Stimulated activated CD8-positive, alpha-beta memory T cell treated with anti-CD3 and anti-CD28 coated beads, Interleukin-4, amount 100 ng/mL, for 1 hour (primary cell): ENCODE results near the gene MEF2C.
"Not testable (repeated sequence)": the region's sequence is repeated elsewhere in the genome, so short reads cannot be mapped to it uniquely, and the experiment has no call there.

ENCODE experiments used
- DNase-seq, 2 donors: peaks; one replicate each; pipeline ENCODE4 v3.0.0-alpha.2; 2020; ENCODE audit warnings: low read depth in 2 of 2, low spot score in 1 of 2

The MEF2C gene

DNA sequence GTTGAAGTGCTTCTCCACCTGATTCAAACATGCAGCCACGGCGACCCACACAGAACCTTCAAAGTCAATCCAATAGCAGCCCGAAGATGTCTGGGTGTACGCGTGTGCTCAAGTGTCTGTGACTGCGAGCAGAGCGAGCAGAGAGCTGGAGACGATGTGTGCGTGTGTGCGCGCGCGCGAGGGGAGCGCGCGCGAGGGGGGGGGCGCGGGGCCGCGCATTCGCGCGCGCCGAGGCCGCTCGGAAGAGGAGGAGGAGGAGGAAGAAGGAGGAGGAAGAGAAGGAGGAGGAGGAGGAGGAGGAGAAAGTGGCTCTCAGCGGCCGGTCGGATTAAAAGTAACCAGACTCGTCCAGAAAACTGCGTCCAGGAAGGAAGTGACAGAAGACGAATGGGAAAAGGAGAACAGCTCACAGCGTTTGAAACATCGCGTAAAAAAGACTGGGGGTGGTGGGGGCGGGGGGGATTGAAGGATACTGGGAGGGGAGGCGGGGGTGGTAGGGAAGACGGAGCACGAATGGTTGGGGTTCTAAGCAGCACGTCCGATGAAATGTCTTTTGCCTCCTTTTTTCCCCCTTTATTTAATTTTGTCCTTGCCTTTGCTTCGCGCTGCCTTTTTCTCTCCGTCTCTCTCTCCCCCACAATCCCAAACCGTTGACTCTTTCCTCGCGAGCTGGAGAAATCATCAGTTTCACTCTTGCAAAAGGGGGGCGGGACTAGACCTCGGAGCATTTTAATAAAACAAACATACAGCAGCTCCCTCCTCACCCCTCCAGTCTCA, at the start of gene MEF2C:
TSS of gene MEF2C (minus strand) at position 126 of the 777 bp plus-strand sequence. CDS start 59,396 bp downstream, outside the sequence.
- DNase-seq = no peak

DNA sequence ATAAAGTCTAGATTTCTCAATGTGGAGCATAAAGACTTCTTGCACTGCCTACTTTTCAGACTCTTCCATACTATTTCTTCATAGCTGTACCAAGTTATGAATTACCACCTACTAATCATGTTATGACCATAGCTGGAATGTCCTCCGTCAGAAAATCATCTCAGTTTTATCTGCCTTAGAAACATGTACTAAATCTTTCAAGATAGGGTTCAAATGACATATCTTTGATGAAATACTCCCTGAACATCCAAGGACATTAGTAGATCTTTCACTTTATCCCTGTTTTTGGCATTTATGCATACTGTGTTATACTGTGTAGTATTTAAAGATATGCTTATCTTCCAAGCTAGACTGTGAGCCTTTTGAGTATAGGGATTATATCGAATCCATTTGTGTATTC, 49.6 kb upstream of the MEF2C start:
- no peak for DNase-seq

DNA sequence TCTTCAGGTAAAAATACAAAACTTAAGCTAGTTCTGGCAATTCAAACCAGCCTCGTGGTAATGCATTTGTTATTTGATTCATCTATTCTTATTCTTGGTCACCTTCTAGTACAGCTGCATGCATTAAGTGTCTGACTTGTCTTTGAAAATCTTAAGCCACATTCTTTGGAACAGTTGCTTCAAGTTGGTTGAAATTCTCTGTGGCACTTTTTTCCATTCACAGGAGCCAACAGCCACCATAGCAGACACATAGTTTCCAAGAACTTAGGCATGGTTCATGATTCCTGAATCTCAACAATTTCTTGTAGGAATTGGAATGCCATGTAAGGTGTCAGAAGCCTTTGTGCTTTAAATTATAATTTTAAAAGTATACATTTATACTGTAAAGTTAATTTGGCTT, 47.4 kb upstream of the MEF2C start:
- DNase-seq = no peak

DNA sequence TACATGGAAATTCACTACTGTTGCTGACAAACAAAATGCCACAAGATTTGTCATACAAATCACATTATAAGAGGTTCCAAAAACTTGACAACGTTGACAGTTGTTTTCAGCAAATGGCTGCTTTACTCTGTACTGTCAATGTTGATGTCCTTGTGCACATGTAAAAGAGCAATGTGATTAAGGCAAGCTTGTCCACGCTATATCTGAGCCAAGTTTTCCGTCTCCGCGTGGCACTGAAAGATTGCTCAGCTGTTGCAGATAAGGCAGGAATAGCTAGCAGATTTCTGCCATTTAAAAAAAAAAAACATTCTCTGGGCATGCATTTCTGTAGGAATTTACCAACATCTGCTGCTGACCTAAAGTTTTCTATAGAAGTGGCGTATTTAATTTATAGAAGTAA, 46.4 kb upstream of the MEF2C start:
- no peak for DNase-seq

DNA sequence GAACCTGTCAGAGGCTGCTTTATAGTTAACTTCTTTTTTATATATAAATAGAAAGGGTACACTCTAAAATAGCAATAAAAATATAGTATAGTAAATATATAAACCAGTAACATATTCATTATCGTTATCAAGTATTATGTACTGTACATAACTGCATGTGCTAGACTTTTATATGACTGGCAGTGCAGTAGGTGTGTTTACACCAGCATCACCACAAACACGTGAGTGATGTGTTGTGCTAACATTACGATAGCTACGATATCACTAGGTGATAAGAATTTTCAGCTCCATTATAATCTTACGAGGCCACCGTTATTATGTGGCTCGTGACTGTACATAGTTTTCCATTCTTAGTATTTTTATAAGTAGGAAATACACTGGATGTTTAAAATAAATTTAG, 43.8 kb upstream of the MEF2C start:
- no peak for DNase-seq

DNA sequence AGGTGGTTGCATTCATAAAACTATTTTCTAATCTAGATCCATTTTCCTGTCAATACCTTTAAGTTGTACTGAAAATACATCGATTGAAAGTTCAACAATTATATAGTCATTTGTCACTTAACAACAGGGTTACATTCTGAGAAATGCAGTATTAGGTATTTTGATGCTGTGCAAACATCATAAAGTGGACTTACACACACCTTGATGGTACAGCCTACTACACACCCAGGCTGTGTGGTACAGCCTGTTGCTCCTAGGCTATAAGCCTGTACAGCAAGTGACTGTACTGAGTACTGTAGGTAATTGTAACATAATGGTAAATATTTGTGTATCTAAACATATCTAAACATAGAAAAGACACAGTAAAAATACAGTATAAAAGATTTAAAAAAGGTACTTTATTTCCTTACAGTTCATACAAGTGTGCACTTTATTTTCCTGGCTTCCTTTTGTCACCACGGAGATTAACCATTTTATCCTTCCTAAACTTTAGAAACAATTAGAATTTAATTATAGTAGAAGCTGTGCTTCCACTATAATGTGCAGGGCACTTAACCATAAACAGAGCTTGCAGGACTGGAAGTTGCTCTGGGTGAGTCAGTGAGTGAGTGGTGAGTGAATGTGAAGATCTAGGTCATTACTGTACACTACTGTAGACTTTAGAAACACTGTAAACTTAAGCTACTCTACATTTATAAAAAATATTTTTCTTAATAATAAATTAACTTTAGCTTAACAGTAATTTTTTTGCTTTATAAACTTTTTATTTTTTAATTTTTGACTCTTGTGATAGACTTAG, 42.9 kb upstream of the MEF2C start:
- no peak for DNase-seq

DNA sequence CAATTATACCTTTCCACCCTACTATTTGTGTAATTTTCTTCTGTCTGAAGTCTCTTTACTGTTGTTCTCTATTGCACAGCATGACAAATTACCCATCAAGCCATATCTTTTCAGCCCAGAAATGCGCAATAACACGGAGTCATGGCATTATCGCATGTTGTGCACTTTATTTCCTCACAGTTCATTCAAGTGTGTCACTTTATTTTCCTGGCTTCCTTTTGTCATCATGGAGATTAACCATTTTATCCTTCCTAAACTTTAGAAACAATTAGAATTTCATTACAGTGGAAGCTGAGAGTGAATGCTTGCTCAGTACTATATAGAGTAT, 41.3 kb upstream of the MEF2C start:
- no peak for DNase-seq

DNA sequence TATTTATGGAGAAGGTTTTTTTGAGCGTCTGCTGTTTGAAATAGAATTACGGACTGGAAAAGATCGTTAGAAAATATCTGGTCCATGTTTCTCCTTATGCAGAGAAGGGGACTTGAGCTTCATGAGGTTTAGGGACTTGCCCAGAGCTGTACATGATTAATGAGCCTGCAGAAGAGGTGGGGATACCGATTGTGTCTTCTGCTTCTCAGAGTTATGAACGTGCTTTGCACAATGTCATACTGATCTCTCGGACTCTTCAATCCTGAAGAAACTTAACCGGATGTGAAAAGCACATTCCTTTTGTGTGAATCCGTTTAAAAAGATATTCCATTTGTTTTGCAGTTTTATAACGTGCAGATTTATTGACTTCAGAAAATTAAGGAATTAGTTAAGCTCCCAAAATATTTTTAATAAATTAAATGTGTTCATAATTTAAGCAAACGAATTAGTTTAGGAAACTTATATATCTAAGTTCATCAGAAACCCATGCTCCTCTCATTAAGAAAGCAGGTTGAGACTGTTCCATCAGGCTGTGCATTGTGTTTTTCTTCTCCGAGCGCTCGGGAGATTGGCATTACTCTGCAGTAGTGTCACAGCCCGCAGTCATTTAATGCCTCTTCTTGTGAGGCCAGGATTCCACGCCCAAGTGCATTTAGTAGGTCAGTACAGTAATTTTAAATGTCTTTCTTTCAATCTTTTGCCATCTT, 40.8 kb upstream of the MEF2C start:
- no peak for DNase-seq

DNA sequence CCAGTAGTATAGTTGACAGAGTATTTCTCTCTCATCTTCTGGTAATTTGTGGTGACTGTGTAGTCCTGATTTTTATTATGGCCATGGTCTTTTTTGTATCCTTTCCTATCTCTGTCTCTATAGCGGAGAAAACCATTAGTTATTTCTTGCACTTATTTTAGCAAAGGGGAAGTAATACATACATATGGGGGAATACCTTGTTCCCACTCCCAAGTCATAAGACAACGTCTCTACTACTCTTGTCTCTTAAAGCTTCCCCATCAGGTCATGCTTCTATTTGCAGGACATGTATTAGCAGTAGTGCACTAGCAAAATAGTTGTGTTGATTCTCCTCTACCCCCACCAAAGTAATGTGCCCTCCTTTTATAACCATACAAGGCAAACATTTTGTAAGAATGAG, 29.8 kb upstream of the MEF2C start:
- DNase-seq = not testable (repeated sequence)

DNA sequence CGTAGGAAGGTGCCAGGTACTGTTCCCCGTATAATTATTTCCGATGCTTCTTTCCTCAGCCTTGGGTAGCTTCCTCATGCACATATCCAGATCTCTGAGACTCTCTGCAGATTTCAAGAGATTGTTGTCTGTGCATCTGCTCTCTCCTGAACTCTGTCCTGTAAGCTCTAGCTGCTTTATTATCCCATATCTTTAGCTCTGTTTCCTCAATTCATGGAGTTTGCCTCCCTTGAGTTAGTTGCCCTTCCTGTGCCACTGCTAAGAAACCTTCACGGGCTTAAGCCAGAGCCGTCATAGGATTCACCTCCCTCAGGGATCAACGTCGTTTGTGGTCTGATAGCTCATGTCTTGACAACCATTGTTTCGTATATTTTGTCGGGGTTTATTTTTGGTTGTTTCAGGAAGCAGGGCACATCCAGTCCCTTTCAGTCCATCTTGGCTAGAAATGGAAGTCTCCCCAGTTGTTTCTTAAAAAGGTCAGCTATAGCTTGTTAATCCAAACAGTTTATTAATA, 28.1 kb upstream of the MEF2C start:
- DNase-seq = not testable (repeated sequence)

DNA sequence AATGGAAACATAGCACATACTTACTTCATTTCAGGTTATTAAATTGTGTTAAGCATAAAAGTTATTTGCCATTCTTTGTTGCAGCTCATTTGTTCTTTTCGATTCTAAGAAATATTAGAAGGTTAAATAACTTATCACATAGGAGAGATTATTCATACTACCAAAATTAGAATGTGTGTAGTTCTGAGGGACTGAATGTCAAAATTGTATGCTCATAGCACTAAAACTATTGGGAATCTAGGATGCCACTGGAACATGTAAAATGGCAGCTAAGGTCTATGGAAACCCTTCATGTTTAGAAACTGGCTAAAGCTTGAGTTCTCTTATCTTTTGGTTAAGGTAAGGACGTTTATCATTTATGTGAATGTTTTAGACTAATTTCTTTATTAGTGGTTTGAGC, 21.5 kb upstream of the MEF2C start:
- DNase-seq = not testable (repeated sequence)

DNA sequence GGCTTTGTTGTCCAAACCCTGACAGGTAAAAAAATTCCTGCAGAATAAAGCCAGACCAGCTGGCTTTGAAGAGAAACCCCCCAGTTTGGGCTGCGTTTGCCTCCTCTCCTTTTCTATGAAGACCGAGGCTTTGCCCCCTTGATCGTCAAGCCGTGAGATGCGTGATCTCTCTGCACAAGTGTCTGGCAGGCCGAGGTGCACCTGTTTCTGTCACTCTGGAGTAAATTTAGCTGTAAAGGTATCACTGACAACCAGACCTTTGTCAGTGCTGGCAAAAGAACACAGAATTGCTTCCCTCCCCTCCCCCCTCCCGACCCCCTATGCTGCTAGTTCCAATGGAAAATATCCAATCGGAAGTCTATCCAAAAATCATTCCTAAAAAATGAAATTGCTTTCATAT, 21.0 kb upstream of the MEF2C start:
- DNase-seq = not testable (repeated sequence)

DNA sequence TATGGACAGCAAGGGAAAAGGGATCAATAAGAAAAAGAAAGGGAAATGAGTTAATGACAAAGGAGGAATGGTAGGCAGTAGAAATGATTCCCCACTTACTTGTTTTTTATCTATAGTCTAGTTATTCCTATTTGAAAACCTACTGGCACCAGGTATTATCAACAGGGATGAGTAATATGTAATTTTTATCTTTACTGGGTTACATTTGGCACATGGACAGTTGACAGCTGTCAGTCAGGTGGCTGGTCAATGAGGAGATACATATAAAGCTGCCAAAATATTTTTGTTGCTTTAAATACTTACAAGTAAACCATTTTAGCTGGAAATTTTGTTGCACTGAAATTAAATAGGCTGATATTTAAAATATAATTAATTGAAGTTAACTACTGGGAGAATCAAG, 18.1 kb upstream of the MEF2C start:
- DNase-seq = not testable (repeated sequence)

DNA sequence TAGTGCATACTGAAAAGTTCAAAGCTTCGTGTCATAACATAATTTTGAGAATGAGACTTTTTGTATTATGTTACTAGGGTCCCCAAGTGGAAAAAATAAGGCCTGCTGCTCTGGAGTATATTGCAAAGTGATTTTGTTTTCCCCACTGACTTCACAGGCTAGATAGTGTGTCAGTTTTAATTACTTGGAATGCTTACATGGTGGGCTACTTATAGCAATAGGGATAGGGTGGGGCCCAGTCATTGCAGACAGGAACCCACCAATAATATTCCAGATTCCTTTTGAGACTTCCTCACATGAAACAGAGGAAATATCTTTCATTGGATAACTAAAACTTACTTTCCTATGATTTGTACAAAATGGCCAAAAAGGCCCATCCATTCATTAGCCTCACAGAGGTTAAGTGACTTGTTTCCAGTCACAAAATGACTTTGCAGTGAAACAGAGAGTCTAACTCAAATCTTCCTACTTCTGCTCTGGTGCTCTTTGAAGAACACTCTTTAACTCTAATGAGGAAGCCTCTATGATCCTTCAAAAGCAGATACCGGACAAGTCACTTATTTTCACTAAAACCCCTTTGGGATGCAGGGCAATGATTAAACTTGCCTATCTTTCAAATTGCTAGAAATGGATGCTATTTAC, 16.2 kb upstream of the MEF2C start:
- DNase-seq = no peak

DNA sequence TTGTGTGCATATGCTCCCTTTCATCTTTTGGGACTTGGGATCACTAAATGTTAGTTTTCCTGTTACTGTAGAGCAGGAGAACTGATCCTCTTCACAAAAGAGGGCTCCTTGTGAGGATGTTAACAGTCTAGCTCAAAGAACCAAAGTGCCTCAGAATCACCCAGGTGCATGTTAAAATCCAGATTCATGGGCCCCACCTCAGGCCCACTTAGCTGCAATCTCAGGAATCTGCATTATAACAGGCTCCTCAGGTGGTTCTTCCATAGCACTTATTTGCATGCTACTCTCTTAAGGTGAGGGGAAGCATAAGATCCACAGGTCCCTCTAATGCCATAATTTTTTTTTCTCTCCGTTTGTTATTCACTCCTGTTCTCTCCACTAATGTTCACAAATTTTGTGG, 14.8 kb upstream of the MEF2C start:
- no peak for DNase-seq

DNA sequence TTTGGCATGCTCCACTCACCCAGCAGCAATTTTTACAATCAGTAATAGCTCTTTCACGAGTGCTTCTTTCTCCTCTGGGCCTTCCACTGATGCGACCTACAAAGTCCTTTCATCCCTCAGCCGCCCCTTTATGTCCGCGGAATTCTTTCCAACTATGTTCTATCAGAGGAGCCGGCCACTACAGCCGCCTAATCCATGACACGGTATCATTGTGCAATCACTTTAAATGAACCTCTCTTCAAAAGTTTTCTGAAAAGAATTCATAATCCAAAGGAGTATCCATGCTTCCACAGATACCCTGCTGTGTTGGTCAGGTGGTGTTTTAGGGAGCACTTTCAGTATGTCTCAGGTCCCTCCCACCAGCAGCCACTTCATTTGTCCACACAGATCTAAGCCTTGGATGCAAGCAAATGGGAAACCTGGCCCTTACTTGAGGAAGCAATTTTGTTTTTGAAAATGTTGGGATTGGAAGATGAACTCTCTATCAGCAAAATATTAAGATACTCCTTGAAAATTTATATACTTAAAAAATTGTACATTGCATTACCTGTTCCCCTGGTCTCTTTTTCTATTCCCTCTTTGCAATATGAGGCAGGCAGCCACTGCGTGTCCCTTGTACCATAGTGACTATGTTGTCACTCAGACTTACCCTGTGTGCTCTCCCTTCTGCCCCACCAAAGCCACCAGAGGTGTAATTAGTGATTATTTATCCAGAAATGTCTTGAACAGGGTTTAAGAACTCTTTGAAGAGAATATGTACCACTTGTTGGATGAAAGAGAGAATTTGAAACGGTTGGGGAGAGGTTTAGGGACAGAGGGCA, 12.9 kb upstream of the MEF2C start:
- DNase-seq = no peak

DNA sequence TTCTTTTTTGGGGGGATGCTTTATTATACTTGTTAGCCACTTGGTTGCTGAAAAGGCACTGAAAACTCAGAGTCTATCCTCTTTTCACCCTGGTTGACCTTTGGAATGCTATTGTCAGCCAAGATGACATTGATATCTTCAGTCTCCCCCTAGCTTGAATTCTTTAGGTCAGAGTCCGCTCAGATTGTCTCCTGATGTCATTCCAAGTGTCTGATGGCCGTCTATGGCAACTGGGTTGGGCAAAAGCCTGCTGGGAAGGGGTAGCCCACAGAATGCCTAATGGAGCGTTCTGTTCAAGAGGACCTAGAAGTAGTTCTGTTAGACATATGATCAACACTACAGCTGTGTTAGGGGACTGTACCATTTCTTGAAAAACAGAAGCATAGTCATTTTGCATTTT, 9.7 kb upstream of the MEF2C start:
- no peak for DNase-seq

DNA sequence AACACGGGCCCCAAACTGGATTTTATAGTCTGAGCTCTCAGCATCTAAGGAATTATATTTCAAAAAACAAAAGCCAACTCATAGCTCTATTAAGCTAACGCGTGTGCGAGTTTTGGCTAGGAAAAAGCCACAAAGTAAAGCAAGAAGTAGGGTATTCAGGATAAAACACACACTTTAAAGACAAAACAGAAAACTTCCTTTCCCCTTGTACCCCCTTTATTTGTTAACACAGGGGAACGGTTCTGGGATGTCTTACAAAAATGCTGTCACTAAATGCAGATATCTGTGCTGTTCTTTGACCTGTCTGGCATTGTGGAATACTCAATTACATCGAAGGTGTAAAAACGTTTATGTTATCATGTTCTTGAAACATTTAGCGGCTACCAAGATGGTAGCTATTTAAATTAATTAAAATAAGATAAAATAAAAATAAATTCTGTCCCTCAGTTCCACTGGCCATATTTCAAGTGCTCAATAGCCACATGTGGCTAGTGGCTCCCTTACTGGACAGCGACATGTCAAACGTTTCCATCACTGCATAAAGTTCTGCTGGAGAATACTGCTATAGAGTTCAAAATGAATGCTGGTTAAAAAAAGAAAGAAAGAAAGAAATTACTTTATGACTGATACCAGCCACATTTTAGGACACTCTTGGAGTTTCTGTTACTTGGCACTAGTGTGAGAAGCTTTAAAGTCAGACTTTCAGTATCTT, 7.2 kb upstream of the MEF2C start:
- no peak for DNase-seq

DNA sequence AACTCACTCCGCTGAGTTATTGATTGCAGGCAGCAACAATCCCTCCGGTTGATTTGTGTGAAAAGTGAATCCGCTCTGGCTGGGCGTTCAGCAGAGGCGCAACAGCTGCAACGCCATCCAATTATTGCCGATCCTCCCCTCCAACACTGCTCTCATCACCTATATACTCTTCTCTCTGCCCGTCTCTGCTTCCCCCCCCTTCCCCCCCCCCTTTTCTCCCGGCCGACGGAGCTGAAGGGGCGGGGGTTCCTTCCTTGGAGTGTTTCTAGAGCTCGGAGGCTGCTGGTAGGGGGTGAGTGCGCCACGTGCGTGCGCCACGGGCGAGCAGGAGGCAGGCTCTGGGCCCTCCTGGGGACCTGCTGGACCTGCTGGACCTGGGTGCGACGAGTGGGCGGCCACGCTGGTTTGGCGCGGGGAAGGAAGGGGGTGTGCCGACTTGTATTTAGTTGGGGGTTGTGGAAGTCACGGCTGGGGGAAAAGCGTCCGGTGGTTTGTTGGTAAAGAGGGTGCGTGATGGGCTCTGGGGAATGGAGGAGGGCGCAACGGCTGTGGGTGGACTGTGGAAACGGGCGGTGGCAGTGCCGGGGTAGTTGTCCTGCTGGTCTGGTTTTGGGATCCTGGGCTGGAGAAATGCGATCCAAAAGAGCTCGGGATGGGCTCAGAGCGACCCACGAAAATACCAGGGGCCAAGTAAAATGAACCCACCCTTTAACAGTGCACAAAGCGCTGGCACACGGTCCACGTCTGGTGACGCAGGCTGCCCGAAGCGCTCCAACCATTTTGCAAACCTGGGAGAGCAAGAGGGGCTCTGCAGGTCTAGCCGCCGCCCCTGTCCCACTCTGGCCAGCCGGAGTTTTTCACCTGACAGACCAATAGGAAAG, 6.4 kb upstream of the MEF2C start:
- DNase-seq = no peak
